Natural killer cell (primary cell): ENCODE measurements around the gene SSX2IP. TPM values are rescaled to one million over a fixed set of nuclear protein-coding genes. Genes with fewer than 3 reads are reported as not detected.

Experiments
- ATAC-seq, 3 donors: fragments of 150-1000 bp in 2 of 3; fragments of 200-7000 bp in 1 of 3; cut with Tn5 transposase; 1 replicate in 1 of 3; 2 replicates in 2 of 3; pipeline ENCODE4 v1.10.0; 2021; ENCODE audit warnings: mild to moderate bottlenecking in 2 of 3, moderate library complexity in 2 of 3
- DNase-seq, 2 donors: peaks; one replicate each; pipeline versions ENCODE4 v3.0.0 to v3.0.0-alpha.2; 2013 to 2021; ENCODE audit warnings: mixed read lengths in 1 of 2
- H3K27ac ChIP-seq: one replicate; pipeline ENCODE4 v1.5.1; 2013; ENCODE audit warnings: mild to moderate bottlenecking, low read length
- H3K27me3 ChIP-seq: one replicate; pipeline ENCODE4 v1.6.1; 2013; ENCODE audit warnings: low read length; ENCODE audit not compliant: control insufficient read depth, insufficient read depth
- H3K36me3 ChIP-seq: one replicate; pipeline ENCODE4 v1.6.1; 2013; ENCODE audit warnings: low read length; ENCODE audit not compliant: control insufficient read depth, insufficient read depth
- H3K4me1 ChIP-seq: one replicate; pipeline ENCODE4 v1.6.1; 2013; ENCODE audit warnings: low read length; ENCODE audit not compliant: control insufficient read depth, insufficient read depth
- H3K4me3 ChIP-seq: one replicate; pipeline ENCODE4 v1.5.1; 2013; ENCODE audit warnings: low read length
- H3K9me3 ChIP-seq: one replicate; pipeline ENCODE4 v1.6.1; 2013; ENCODE audit warnings: low read length; ENCODE audit not compliant: control insufficient read depth, insufficient read depth
- H3K27ac Mint-ChIP-seq, 2 donors: one replicate each; pipeline ENCODE4 v1.8.0; 2022; ENCODE audit warnings: mild to moderate bottlenecking in 2 of 2, mixed read lengths in 2 of 2, moderate library complexity in 1 of 2
- H3K27me3 Mint-ChIP-seq, 2 donors: one replicate each; pipeline ENCODE4 v1.8.0; 2022; ENCODE audit warnings: low read depth in 2 of 2, mixed read lengths in 2 of 2
- H3K36me3 Mint-ChIP-seq: one replicate; pipeline ENCODE4 v1.8.0; 2022; ENCODE audit warnings: mixed read lengths
- H3K4me1 Mint-ChIP-seq, 2 donors: one replicate each; pipeline ENCODE4 v1.8.0; 2022; ENCODE audit warnings: mixed read lengths in 2 of 2
- H3K4me3 Mint-ChIP-seq: one replicate; pipeline ENCODE4 v1.8.0; 2022; ENCODE audit warnings: mild to moderate bottlenecking, moderate library complexity, mixed read lengths
- H3K9me3 Mint-ChIP-seq, 2 donors: one replicate each; pipeline ENCODE4 v1.8.0; 2022; ENCODE audit warnings: mixed read lengths in 2 of 2
- WGBS: methylation state at CpG from one replicate; pipeline ENCODE4 v1.1.7; 2013; ENCODE audit warnings: missing lambda C conversion rate; ENCODE audit not compliant: insufficient coverage; 5-methylcytosine and 5-hydroxymethylcytosine counted together
- intact Hi-C: fragments of 100-400 bp; cut with micrococcal nuclease; formaldehyde crosslinking; loops from one replicate; pipeline ENCODE4 v1.14.2; 2022
- total RNA-seq, 4 donors: library from RNA; stranded (reverse); fragments of 120-200 nt in 1 of 4; gene quantifications; one replicate each; pipeline versions ENCODE4 v1.2.3 to v1.2.4, GENCODE V29; 2013 to 2022
- TF ChIP-seq, protein P1 (sequence below): fragments of 200-600 bp; IDR thresholded peaks from one replicate; pipeline ENCODE4 v1.8.0; 2022; ENCODE audit warnings: antibody characterized with exemption

SSX2IP gene
- total RNA-seq, 3 donors from 2014 or later (not counting 1 experiment from before 2014, with no cell fraction given): 24.2 to 35.8 (median 27.2) TPM

DNA sequence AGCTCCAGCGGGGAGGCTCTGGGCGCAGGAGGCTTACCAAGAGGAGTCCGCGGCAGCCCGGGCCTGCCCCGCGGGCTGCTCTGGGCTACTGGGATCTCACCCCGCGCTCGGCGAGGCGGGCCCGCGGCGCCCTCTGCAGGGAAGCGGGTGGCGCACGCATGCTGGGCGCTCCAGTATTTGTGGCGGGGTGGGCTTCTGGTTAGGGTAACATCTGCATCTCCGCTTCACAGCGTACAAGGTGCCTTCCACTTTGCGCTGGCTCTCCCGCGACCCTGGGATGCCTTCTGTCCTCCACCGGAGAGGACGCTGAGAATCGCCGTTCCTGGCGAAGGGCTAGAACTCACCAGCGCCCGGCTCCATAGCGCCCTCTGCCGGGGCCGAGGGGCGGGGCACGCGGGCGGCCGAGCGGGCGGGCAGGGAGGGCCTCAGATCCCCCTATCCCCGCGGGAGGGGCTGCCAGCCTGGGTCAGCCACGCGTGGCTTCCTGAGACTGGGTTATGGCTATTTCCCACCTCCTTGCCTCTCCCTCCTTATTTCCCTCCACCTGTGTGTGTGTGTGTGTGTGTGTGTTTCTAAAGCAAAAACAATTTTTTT lies 69.4 kb downstream of the SSX2IP start:
- peak; percentile 95 for ATAC-seq
- Mint-ChIP-seq H3K9me3 (no peaks in the 10 kb centered on the region), H3K36me3 (no peaks in the 10 kb centered on the region), H3K27me3 (peaks cover 0 to 3% of the 10 kb centered on the region in 2 donors), H3K4me3 (peak overlapping the region; percentile 88), H3K4me1 (peaks cover 0 to 6% of the 10 kb centered on the region in 2 donors), H3K27ac (peak overlapping the region in 1 of 2 donors; percentile 53)
- H3K4me3 ChIP-seq: peak overlapping the region; percentile 64
- H3K4me1 ChIP-seq: peaks cover 7% of the 10 kb centered on the region
- H3K9me3 ChIP-seq: no peaks in the 10 kb centered on the region
- TF ChIP-seq, protein P1, sequence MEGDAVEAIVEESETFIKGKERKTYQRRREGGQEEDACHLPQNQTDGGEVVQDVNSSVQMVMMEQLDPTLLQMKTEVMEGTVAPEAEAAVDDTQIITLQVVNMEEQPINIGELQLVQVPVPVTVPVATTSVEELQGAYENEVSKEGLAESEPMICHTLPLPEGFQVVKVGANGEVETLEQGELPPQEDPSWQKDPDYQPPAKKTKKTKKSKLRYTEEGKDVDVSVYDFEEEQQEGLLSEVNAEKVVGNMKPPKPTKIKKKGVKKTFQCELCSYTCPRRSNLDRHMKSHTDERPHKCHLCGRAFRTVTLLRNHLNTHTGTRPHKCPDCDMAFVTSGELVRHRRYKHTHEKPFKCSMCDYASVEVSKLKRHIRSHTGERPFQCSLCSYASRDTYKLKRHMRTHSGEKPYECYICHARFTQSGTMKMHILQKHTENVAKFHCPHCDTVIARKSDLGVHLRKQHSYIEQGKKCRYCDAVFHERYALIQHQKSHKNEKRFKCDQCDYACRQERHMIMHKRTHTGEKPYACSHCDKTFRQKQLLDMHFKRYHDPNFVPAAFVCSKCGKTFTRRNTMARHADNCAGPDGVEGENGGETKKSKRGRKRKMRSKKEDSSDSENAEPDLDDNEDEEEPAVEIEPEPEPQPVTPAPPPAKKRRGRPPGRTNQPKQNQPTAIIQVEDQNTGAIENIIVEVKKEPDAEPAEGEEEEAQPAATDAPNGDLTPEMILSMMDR: peak; percentile 100
- no peak overlapping the region for H3K27ac ChIP-seq
- H3K36me3 ChIP-seq: no peaks in the 10 kb centered on the region
- H3K27me3 ChIP-seq: no peaks in the 10 kb centered on the region
- intact Hi-C loops: loop anchor here (1.0 to 10.0 kb wide), 6 partner anchors 114 to 716 kb away; partner anchors contain the start of genes GNG5 and SPATA1
- peak; percentile 86 for DNase-seq
- WGBS: under 1% methylated on average over 42 of the region's 46 CpGs

DNA sequence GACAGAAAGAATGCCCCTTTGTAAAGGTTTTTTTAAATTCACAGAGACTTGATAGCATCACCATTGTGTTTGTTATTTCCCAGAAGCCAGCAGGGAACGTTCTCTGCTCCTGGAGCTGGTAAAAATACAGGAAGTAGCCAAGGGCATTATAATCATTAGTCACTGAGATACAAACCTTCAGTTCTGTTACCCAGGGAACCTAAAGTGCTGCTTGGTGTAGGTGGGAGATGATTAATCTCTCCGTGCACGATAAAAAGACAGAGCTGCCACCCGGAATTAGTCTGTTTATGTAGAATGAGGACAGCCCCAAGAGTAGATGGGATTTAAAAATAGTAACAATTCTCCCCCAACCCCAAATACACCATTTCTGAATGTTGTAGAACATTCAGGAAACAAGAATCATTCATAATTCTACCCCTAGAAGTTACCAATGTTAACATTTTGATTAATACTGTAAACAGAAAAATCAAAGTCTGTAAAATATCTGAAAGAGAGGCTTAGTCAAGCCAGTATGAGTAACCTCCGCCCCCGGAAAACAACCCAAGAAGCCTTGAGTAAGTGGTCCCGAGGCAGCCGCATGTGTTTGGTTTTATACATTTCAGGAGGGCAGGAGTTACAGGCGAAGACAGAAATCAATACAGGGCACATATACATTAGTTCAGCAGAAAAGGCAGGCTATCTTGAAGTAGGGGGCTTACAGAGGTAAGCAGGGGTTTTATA lies 70.7 kb downstream of the SSX2IP start:
- peaks cover 7% of the 10 kb centered on the region for H3K4me1 ChIP-seq
- Mint-ChIP-seq H3K27me3 (peaks cover 7 to 8% of the 10 kb centered on the region in 2 donors), H3K4me1 (peaks cover 0 to 6% of the 10 kb centered on the region in 2 donors), H3K36me3 (no peaks in the 10 kb centered on the region), H3K4me3 (peak overlapping the region; percentile 73), H3K27ac (no peak overlapping the region), H3K9me3 (no peaks in the 10 kb centered on the region)
- no peaks in the 10 kb centered on the region for H3K9me3 ChIP-seq
- no peaks in the 10 kb centered on the region for H3K27me3 ChIP-seq
- intact Hi-C loops: loop anchor here (1.0 to 10.0 kb wide), 5 partner anchors 112 to 715 kb away; partner anchors contain the start of genes GNG5 and SPATA1
- H3K27ac ChIP-seq: no peak overlapping the region
- ATAC-seq (no peak), DNase-seq (no peak)
- WGBS: 63% methylated on average over 9 of the region's 9 CpGs
- no peaks in the 10 kb centered on the region for H3K36me3 ChIP-seq
- TF ChIP-seq, protein P1: no peak
- H3K4me3 ChIP-seq: no peak overlapping the region

DNA sequence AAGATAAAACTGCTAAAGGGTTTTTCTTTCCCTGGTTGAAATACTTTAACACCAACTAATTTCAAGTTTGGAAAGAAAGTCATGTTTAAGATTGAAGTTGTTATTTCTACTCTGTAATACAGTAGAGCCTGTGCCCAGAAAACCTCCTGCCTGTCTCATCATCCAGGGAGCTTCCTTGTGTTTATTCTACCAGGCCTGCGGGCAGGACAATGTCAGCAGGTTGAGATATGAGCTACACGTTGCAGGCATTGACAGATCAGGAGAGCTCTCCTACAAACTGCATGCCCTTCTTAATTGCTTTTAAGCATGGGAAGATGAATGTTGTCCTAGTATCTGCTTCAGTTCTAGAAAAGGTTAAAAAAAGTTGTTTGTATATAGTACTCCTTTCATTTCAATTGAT lies 72.9 kb downstream of the SSX2IP start:
- Histone ChIP-seq H3K27ac (no peak overlapping the region), H3K4me3 (no peak overlapping the region), H3K4me1 (peaks cover 7% of the 10 kb centered on the region), H3K9me3 (no peaks in the 10 kb centered on the region), H3K36me3 (no peaks in the 10 kb centered on the region), H3K27me3 (no peaks in the 10 kb centered on the region)
- 94% methylated on average over 2 of the region's 2 CpGs for WGBS
- H3K4me1 Mint-ChIP-seq: peaks cover 0 to 6% of the 10 kb centered on the region in 2 donors
- no peak for ATAC-seq
- no peak overlapping the region for H3K27ac Mint-ChIP-seq
- H3K36me3 Mint-ChIP-seq: no peaks in the 10 kb centered on the region
- TF ChIP-seq, protein P1: no peak
- intact Hi-C loops: no loop called here
- H3K27me3 Mint-ChIP-seq: peaks cover 11% of the 10 kb centered on the region in 2 donors
- H3K9me3 Mint-ChIP-seq: no peaks in the 10 kb centered on the region
- DNase-seq: no peak
- H3K4me3 Mint-ChIP-seq: no peak overlapping the region
